HG02623 (cell line): ENCODE measurements around the gene NGEF.
"Not testable (repeated sequence)": the region's sequence is repeated elsewhere in the genome, so short reads cannot be mapped to it uniquely, and the experiment has no call there.

Experiments
- ATAC-seq: cut with Tn5 transposase; IDR thresholded peaks from one replicate; pipeline ENCODE4 v1.9.1; 2021; ENCODE audit warnings: moderate library complexity; ENCODE audit not compliant: unreplicated experiment

The NGEF gene

DNA sequence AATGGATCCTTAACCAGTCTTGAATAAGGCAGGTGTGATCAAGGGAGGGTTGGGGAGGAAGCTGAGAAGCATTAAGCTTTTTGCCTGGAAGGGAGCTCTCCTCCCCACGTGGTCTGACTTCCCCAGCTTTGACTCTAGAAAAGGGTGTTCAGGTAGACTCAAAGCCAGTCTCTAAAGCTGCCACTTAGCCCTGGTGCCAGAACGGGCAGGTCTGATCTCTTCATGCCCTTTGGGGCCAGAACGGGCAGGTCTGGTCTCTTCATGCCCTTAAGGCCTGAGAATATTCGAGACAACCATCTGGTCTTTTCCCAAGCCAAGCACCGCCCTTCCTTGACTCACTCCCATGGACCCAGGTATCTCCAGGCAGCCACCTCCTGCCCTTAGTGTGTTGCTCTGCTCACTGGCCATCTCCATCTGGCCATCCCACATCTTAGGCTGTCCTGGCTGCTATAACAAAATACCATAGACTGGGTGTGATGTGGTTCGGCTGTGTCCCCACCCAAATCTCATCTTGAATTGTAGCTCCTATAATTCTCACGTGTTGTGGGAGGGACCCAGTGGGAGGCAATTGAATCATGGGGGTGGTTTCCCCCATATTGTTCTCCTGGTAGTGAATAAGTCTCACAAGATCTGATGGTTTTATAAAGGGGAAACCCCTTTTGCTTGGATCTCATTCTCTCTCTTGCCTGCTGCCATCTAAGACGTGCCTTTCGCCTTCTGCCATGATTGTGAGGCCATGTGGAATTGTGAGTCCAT lies 83.6 kb downstream of the NGEF start:
- no peak for ATAC-seq

DNA sequence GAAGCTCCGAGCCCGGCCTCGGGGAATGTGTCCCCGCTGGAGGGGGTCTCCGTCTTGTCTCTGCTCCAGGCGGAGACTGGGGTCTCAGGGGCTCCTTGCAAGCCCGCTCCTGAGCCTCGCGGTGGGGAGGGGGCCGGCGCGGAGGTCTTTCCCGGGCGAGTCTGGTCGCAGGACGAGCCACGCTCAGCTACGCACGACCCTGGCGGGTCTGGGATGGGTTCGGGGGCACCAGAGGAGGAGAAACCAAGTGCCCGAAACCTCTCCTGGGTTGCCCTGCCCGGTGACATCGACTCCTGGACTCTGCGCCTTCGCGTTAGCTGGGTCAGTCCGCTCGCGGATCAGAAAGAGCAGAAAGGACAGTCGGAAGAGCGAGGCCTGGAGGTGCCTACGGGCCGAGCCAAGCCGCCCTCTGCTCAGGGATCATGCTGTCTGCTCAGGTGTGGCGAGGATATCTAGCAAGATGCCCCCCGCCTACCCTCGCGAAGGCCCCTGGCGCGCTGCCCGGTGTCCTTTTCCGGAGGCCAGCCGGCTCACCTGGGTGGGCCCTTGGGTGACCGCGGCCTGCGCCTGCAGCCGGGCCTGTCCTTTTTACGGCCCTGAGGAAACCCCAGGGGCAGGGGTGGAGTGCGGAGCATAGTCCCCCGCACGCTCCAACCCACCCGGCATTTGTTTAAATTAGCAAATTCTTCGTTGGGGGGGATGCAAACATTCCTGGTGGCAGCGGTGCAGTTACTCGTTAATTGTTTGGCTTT lies 84.3 kb downstream of the NGEF start:
- no peak for ATAC-seq

DNA sequence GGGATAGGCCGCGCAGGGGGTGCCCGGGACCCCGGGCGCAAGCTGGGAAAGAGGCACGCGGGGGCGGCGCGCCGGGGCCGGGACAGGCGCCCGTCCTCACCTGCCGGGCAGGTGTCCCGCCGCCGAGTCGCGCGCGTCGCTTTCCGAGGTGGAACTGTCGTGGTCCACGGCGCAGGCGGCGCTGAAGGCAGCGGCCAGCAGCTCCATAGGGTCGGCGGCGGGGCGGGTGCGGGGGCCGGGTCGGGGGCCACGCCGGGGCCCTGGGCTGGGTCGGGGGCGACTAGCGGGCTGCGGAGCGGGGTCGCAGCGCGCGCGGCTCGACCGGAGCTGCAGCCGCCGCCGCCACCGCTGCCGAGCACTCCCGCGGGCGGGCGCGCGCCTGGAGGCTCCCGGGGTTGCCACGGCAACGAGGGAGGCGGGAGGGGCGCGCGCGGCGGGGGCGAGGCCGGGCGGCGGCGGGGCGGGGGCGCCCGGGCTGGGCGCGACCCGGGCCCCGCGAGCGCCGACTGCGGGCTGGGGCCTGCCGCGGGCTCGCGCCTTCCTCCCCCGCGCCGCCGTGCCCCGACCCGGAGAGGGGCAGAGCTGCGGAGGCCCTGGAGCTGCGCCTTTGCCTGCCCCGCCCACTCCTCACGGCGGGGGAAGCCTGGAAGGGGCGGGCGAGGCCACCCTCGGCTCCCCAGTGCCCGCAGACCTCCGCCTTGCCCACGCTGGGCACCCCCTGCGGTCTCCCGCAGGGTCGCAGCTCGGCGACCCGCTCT lies 85.1 kb downstream of the NGEF start:
- no peak for ATAC-seq

DNA sequence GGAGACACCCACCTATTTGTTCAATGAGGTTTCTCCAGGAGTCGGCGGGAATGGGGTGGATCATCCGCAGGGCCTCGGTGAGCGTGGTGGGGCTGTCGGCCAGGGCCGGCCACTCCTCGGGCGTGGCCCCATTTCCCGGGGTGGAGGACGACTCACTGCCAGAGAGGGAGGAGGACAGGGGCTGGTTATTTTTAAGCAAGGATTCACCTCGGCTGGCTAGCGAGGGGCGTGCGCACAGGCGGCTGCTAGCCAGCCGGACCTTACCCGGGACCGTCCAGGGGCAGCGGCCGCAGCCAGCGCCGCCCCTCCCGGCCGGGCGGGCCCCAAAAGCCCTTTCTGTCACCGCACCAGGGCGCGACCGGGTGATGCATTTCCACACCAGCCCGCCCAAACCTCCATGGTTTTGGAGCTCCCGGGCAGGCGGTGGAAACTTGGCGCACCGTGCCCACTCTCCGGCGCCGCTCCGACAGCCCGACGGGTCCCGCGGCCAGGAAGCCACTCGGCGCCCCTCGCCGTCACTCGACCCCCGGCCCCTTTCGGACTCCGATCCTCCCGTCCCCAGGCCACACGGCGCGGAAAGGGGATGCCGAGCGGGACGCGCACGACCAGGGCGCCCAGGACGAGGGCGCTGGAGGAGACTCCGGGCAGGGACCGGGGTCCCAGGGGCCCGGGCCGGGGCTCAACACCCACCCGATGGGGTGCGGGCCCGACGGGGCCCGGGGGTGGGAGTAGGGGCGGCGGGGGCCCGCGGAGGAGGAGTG lies 85.8 kb downstream of the NGEF start:
- no peak for ATAC-seq

DNA sequence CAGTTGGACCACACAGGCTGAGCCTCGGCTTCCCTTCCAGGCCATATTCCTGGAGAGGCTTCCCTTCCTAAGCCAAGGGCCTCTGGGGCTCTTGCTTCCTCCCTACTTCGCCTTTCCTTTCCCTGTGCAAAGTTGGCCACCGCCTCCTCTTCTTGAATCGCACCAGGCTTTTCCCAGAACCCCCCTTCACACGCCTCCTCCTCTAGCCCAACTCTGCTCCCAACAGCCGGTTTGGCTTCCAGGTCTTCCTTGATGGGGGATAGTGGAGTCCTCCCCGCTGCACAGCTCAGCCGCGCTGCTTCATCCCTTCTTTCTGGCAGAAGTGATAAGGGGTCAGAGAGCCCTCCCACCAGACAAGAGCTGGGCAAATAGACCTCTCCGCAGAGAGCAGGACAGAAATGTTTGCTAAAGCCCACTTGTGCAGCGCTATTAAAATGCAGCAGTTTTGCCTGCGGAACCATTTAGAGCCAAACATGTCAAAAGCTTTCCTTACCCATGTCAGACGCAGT lies 86.6 kb downstream of the NGEF start:
- no peak for ATAC-seq

DNA sequence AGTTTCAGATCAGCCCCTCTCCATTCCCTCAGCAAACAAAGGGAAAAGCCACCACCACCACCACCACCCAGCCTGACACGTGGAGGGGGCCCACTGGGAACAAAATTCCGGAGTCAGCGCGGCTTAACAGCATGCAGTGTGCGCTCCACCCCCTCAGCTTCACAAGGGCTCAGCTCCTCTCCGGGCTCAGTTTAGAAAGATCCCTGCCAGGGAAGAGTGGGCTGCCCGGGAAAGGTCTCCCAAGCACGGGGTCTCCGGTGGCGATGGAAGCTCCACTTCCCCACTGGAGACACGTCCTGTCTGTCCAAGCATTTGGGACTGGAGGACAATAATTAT lies 87.3 kb downstream of the NGEF start:
- no peak for ATAC-seq

DNA sequence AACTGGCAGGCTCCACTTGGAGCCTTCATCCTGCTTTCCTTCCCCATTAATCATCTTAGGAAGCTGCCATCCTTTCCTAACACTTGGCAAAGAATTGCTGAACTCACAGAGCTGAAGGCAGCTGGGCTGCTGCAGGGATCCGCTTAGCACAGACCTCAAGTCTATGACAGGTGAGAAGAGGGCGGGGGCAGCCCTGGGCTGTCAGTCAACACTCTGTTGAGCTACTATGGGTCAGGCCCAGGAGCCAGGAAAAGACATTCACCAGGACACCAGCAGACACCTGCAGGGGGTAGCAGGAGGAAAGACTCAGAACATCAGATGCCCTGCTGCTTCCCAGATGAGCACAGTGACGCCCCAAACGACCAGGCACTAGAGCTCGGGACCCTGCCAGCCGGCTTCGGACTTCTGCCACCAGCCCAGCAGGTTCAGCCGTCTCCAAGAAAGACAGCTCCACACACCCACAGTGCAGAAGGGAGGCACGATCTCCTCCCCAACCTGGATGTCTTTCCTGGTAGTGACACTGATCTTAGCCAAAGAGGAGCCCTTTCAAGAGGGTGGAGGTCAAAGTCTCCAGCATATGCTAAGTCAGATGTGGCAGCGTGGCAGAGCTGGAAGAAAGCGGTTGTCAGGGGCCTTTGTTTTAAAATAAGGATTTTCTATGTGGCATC lies 87.8 kb downstream of the NGEF start:
- ATAC-seq, result no peak

DNA sequence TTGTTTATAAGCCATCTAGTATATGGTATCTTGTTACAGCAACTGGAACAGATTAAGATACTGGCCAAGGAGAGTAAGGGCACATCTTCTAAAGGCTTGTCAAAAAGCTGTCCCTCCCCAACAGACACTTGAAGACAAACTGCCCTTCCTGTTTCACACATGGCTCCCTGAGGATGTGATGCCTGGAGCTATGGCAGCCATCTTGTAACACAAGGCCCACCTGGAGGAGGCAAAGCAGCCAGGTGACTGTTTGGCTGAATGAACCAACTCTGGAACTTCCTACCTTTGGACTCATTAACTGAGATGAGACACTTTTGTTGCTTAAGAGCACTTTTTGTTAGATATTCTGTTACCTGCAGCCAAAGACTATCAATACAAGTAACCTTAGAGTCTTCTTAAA lies 88.6 kb downstream of the NGEF start:
- no peak for ATAC-seq

DNA sequence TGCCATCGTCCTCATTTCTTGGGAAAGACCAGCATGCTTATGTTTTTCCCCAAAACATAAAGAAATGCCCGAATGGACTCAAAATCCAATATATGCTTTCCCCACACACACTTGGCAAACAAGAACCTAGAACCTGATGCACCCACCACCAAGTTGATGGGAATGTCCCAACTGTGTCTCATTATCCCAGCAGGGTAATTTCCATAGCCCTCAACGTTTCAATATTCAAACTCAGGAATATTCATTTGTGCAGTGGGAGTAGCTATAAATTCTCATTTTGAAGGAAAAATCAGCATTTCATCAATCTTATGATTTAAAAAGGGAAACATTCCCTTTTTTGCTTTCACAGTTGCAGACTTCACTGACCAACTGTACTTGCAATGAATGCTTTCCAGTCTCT lies 92.3 kb downstream of the NGEF start:
- ATAC-seq, result no peak

DNA sequence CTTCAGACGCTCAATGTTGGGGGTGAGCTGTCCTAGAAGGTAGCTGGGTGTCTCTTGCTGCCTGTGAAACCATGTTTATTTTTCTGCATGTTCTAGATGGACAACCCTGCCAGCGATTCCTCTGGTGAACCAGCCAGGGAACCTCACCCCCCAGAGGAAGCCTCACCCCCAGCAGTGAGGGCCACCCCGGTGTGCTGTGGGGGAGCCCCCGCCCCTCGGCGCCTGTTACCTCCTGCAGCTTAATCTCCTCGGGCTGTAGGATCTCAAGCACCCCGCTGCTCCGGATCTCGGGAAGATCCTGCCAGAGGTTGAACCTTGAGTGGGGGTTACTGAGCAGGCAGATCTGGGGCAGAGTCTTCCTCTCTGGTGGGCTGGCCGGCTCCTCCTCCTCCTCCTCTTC lies 93.0 kb downstream of the NGEF start:
- no peak for ATAC-seq

DNA sequence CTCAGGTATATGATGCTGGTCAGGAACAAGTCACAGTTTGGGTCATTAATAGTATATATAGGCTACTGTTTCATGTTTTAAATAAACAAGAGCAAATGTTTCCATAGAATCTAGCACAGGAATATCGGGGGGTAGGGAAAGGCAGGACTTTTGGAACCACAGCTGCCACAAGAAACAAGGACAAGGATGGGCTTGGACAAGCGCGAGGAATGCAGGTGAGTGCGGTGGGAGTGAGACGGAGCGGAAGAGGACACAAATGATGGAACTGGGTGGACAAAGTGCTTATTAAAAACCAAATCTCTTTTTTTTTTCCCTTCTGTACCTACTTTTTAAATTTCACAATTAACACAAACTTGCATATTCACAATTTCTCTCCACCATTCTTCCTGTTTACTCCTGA lies 93.9 kb downstream of the NGEF start:
- no peak for ATAC-seq

DNA sequence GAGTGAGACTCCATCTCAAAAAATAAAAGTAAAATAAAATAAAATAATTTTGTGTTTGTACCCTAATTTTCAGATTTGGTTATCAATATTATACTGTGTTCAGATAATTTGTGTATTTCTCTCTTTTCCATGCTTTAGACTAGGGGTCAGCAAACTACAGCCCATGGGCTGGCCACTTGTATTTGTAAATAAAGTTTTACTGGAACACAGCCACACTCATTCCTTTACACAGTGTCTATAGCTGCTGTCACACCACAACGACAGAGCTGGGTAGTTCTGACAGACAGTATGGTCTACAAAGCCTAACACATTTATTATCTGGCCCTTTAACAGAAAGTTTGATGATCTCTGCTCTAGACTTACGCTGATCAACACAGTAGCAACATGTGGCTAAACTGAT lies 99.2 kb downstream of the NGEF start:
- ATAC-seq, result no peak

DNA sequence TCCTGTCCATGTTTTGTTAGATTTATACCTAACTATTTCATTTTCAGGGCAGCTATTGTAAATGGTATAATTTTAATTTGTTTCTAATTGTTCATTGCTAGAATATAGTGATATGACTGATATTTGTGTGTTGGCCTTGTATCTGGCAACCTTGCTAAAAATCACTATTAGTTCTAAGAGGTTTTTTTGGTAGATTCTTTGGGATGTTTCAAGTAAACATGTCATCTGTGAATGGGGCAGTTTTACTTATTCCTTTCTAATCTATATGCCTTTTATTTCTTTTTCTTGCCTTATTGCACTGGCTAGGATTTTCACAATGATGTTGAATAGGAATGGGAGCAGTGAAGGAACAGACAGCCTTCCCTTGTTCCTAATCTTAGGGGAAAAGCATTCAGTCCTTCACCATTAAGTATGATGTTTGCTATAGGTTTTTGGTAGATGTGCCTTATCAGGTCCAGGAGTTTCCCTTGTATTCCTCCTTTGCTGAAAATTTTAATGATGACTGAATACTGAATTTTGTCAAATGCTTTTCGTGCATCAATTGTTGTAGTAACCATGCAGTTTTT lies 101.3 kb downstream of the NGEF start:
- ATAC-seq, result no peak

DNA sequence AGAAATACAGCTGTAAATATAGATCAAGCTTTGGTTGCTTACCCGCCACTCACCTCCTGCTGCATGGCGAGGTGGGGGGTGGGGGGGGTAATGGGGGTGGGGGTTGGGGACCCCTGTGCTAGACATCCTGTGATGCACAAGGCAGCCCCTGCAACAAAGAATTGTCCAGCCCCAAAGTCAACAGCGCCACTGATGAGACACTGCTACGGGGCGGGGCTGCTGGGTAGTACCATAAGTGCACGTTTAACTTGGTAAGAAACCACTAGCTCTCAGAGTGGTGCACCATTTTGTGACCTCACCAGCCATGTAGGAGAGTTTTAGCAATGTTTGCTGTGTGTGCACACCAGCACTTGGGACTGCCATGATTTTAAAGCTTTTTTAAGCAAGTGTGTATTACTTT lies 102.7 kb downstream of the NGEF start:
- no peak for ATAC-seq

DNA sequence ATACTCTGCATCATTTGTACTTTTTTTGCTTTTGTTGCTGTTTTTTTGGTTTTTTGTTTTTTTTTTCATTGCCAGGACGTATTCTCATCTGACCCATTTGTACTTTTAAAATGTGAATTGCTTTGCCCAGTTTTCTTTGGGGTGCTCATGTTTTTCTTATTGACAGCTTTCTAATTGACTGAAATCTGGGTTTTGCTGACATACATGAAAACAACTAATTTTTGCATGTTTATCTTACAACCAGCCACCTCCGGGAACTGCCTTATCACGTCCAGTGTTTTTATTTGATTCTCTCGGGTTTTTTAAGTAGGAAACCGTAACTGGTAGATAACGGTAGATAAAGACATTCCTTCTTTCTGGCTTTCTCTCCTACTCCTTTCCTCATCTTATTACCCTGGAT lies 104.4 kb downstream of the NGEF start:
- ATAC-seq, result no peak

DNA sequence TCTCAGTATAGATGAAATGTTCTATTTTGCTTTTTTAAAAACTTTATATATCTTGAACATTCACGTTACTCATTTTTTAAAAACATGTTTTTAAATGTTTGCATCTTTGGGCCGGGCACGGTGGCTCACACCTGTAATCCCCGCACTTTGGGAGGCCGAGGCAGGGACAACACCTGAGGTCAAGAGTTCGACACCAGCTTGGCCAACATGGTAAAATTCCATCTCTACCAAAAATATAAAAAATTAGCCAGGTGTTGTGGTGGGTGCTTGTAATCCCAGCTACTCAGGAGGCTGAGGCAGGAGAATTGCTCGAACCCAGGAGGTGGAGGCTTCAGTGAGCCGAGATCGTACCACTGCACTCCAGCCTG lies 105.4 kb downstream of the NGEF start:
- ATAC-seq, result not testable (repeated sequence)

DNA sequence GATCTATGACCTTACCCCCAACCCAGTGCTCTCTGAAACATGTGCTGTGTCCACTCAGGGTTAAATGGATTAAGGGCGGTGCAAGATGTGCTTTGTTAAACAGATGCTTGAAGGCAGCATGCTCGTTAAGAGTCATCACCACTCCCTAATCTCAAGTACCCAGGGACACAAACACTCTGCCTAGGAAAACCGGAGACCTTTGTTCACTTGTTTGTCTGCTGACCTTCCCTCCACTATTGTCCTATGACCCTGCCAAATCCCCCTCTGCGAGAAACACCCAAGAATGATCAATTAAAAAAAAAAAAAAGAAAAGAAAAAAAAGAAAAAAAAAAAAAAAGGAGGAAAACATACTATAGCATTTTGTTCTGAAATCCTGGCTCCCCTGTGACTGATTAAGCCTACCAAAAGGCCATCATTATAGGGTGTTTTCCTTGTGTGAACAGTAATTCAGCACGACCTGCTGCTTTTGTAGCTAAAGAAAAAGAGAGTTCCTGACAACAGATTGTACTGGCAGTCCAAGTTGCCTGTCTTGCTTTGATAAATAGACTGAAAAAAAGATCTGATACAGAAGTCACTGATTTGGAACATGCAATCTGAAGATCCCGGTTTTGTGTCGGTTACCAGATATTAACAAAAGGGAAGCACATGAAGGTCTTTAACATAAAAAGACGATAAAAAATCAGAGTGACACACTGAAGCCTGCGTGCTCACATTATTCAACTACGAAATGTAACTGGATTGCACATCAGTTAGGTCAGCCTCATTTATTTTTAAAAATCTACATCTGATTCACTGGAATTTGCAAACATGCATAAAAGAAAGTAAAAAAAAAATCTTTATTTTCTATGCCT lies 106.0 kb downstream of the NGEF start:
- not testable (repeated sequence) for ATAC-seq

DNA sequence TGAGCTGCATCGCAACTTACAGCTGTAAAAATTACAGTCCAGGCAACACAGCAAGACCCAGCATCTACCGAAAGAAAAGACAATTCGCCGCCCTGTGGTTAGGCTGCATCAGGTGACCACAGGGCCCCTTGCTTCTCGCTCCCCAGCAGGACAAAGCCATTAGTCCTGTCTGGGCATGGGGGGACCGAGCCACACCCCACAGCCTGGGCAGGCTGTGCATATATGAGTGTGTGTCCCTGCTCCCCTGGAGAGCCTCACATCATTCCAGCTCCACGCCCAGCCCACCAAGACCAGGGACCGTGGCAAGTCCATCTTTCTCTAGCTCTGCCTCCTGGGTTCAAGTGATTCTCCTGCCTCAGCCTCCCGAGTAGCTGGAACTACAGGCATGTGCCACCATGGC lies 109.1 kb downstream of the NGEF start:
- no peak for ATAC-seq
